Measurements from ENCODE around the gene OIT3.
"Not testable (repeated sequence)": the region's sequence is repeated elsewhere in the genome, so short reads cannot be mapped to it uniquely, and the experiment has no call there.

The OIT3 gene

DNA sequence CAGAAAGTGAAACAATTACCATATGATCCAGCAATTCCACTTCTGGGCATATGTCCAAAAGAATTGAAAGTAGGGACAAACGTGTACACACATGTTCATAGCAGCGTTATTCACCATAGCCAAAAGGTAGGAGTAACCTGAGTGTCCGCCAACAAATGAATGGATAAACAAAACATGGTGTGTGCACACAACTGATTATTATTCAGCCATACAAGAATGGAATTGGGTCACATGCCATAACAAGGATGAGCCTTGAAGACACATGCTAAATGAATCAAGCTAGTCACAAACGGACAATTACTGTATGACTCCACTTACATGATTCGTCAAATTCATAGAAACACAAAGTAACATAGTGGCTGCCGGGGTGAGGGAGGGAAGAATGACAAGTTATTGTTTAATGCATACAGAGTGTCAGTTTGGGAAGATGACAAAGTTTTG is 4.1 kb upstream of the OIT3 start:
- Mint-ChIP-seq H3K27me3 (ENCODE audit: low read depth) (no peaks in the 10 kb centered on the region), H3K36me3 (ENCODE audit: low read depth) (peaks cover 43% of the 10 kb centered on the region), H3K27ac (no peak overlapping the region), H3K9me3 (no peaks in the 10 kb centered on the region), H3K4me3 (no peak overlapping the region), H3K4me1 (peaks cover 4% of the 10 kb centered on the region)
- TF ChIP-seq, protein P1, sequence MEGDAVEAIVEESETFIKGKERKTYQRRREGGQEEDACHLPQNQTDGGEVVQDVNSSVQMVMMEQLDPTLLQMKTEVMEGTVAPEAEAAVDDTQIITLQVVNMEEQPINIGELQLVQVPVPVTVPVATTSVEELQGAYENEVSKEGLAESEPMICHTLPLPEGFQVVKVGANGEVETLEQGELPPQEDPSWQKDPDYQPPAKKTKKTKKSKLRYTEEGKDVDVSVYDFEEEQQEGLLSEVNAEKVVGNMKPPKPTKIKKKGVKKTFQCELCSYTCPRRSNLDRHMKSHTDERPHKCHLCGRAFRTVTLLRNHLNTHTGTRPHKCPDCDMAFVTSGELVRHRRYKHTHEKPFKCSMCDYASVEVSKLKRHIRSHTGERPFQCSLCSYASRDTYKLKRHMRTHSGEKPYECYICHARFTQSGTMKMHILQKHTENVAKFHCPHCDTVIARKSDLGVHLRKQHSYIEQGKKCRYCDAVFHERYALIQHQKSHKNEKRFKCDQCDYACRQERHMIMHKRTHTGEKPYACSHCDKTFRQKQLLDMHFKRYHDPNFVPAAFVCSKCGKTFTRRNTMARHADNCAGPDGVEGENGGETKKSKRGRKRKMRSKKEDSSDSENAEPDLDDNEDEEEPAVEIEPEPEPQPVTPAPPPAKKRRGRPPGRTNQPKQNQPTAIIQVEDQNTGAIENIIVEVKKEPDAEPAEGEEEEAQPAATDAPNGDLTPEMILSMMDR (IDR thresholded peaks at IDR 0.05; ENCODE audit: unreplicated experiment in 3 of 3): no peak

DNA sequence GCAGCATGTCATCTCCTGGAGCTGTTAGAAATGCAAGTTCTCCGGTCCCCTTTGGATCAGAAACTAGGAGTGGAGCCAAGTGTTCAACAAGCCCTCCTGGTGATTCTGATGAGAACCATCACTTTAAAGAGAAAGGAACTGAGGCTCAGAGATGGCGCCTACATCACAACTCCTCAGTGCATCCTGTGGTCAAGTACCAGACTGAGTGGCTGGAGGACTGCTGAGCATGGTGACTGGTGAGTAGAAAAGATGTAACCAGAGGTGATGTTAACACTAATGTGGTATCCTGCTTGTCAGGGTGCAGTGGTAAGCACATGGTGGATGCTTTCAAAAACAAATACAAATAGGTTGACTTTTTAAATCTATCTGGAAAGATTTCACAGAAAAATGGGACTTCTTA is 3.5 kb upstream of the OIT3 start:
- Mint-ChIP-seq H3K4me3 (no peak overlapping the region), H3K36me3 (ENCODE audit: low read depth) (peaks cover 39% of the 10 kb centered on the region), H3K27ac (no peak overlapping the region), H3K27me3 (ENCODE audit: low read depth) (no peaks in the 10 kb centered on the region), H3K4me1 (peaks cover 4% of the 10 kb centered on the region), H3K9me3 (no peaks in the 10 kb centered on the region)
- TF ChIP-seq, protein P1 (IDR thresholded peaks at IDR 0.05; ENCODE audit: unreplicated experiment in 3 of 3): no peak

DNA sequence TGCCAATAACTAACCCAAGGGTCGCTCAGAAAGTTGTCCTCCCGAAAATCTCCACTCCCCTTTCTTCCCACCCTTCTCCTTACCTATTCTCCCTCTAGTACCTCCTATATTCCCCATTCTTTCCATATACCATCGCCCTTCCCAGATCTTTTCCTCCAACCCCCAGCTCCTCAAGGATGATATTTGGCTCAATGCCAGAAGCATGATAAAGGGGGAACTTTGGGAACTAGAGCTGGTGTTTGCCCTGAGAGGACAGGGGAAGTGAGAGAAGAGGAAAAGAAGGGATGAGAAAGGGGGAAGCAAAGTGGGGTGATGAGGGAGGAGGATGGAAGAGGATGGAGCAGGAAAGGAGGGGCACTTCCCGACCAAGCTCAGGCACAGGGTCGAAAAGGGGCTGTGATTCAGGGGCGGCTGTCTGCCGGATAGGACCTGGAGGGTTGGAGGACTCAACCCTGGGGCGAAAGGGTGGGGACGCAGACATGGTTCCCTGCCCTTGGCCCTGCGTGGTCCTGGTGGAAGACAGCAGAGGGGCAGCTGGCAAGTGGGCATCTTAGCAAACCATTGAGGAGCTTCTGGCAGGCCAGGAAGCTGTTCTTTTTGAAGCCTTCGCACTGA is 1.8 kb downstream of the OIT3 start:
- H3K27me3 Mint-ChIP-seq (ENCODE audit: low read depth): no peaks in the 10 kb centered on the region
- H3K4me1 Mint-ChIP-seq: no peaks in the 10 kb centered on the region
- H3K36me3 Mint-ChIP-seq (ENCODE audit: low read depth): peaks cover 4% of the 10 kb centered on the region
- H3K9me3 Mint-ChIP-seq: no peaks in the 10 kb centered on the region
- no peak overlapping the region for H3K4me3 Mint-ChIP-seq
- no peak overlapping the region for H3K27ac Mint-ChIP-seq
- TF ChIP-seq, protein P1 (IDR thresholded peaks at IDR 0.05; ENCODE audit: unreplicated experiment in 3 of 3): no peak

DNA sequence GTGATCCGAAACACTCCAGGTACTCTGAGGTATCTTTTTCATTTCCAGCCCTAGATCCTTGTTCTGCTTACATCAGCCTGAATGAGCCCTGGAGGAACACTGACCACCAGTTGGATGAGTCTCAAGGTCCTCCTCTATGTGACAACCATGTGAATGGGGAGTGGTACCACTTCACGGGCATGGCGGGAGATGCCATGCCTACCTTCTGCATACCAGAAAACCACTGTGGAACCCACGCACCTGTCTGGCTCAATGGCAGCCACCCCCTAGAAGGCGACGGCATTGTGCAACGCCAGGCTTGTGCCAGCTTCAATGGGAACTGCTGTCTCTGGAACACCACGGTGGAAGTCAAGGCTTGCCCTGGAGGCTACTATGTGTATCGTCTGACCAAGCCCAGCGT is 5.1 kb downstream of the OIT3 start:
- H3K4me1 Mint-ChIP-seq: no peaks in the 10 kb centered on the region
- no peaks in the 10 kb centered on the region for H3K27me3 Mint-ChIP-seq (ENCODE audit: low read depth)
- H3K4me3 Mint-ChIP-seq: no peak overlapping the region
- no peaks in the 10 kb centered on the region for H3K9me3 Mint-ChIP-seq
- no peak overlapping the region for H3K27ac Mint-ChIP-seq
- TF ChIP-seq, protein P1 (IDR thresholded peaks at IDR 0.05; ENCODE audit: unreplicated experiment in 3 of 3): no peak
- no peaks in the 10 kb centered on the region for H3K36me3 Mint-ChIP-seq (ENCODE audit: low read depth)

DNA sequence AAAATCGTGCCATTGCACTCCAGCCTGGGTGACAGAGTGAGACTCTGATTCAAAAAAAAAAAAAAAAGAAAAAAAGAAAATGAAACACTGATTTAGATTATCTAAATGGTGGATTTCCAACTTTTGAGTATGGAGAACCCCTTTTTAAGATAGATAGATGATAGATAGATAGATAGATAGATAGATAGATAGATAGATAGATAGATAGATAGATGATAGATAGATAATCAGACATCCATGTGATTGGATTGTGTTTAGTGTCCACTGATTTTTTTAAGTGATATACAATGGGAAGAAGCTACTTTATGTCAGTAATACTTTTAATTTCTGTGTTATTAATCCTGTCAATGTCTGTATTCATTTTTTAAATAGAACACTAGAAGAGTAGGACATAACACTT is 6.0 kb downstream of the OIT3 start:
- Mint-ChIP-seq H3K4me1 (no peaks in the 10 kb centered on the region), H3K9me3 (no peaks in the 10 kb centered on the region), H3K36me3 (ENCODE audit: low read depth) (no peaks in the 10 kb centered on the region), H3K4me3 (no peak overlapping the region), H3K27me3 (ENCODE audit: low read depth) (no peaks in the 10 kb centered on the region), H3K27ac (no peak overlapping the region)
- TF ChIP-seq, protein P1 (IDR thresholded peaks at IDR 0.05; ENCODE audit: unreplicated experiment in 3 of 3): no peak

DNA sequence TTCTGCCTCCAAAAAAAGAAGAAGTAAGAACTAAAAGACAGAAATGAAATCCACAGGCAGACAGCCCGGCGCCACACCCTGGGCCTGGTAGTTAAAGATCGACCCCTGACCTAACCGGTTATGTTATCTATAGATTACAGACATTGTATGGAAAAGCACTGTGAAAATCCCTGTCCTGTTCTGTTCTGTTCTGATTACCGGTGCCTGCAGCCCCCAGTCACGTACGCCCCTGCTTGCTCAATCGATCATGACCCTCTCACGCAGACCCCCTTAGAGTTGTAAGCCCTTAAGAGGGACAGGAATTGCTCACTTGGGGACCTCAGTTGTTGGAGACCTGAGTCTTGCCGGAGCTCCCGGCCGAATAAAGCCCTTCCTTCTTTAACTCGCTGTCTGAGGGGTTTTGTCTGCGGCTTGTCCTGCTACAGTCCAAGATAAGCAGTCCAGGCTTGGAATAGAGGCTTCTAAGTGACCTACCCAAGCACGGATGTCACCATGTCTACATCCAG is 10.5 kb downstream of the OIT3 start:
- not testable (repeated sequence) for H3K36me3 Mint-ChIP-seq (ENCODE audit: low read depth); H3K9me3 Mint-ChIP-seq; H3K4me1 Mint-ChIP-seq; H3K4me3 Mint-ChIP-seq; H3K27ac Mint-ChIP-seq; H3K27me3 Mint-ChIP-seq (ENCODE audit: low read depth)
